HL-60 (cell line): ENCODE data around the gene OMA1.

ENCODE experiments used
- CTCF ChIP-seq: IDR thresholded peaks from one replicate; pipeline ENCODE4 v1.5.1; 2011; ENCODE audit warnings: low read length, control low read depth, inconsistent platforms; ENCODE audit not compliant: insufficient read depth
- POLR2AphosphoS5 ChIP-seq: IDR thresholded peaks from 2 replicates; pipeline ENCODE4 v1.6.1; 2012; ENCODE audit warnings: low read depth

GRCh38 chr1:58457023-58457635 is 89.4 kb downstream of the OMA1 start:
- TF ChIP-seq POLR2AphosphoS5 = no peak
- no peak for TF ChIP-seq CTCF
